ENCODE data around the gene PALM.

PALM gene

DNA sequence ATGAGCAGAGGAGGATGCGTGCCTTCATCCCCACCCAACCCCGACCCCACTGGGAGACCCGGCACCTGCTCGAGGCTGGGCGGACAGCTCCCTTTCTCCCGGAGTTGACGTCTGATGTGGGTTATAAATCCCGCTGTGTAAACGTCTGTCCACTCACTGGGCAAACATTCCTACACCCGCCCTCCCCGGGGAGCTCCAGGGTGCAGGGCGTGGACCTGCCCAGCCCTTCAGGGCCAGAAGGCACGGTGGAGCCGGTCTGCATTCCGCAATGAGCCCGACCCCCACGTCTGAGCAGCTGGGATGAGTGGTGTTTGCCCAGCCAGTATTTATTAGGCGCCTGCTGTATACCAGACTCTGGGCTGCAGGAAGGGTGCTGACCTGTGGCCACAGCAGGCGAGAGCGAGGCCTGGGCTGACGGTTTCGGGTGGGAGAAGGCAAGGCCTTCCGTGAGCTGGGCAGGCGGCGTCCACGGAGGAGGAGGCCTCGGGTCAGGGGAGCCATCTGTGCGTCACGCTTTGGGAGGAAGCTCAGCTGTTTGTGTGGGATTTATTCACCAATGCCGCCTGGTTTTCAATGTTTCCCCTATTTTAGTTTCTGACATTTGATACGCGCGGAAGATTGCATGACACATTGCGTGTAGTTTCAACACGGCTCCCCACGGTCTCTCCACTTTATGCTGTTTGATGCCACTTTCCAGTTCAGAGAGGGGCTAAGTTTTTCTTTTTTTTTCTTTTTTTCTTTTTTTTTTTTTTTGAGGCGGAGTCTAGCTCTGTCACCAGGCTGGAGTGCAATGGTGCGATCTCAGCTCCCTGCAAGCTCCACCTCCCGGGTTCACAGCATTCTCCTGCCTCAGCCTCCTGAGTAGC lies 44.1 kb downstream of the PALM start:
- DNase-seq, result no peak

DNA sequence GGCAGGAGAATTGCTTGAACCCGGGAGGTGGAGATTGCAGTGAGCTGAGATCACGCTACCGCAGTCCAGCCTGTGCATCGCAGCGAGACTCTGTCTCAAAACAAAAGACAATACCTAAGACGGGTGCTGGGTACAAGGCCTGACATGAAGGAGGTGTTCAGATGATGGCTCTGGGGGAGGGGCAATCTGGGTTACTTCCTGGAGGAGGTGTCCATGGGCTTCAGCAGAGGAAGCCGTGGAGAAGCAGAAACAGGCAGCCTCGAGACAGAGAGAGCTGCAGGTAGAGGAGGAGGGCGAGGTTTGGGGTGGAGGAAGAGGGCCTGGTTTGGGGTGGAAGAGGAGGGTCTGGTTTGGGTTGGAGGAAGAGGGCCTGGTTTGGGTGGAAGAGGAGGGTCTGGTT lies 45.8 kb downstream of the PALM start:
- DNase-seq, result no peak

DNA sequence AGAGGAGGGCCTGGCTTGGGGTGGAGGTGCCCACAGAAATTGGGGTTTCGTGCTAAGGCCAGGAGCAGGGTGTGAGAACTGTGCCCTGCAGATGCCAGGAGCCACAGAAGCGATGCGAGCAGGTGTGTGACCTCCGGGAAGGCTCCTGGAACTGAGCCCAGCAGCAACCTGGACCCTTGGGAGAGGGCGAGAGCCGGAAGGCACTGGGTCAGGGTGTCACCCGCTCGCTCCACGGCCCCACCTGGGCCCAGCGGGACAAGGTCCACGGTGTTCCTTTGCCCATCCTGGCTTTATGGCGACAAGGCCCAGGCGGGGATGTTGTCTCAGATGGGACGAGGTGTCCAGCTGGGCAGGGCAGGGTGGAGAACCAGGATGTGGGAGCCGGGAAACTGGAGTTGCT lies 46.3 kb downstream of the PALM start:
- no peak for DNase-seq

DNA sequence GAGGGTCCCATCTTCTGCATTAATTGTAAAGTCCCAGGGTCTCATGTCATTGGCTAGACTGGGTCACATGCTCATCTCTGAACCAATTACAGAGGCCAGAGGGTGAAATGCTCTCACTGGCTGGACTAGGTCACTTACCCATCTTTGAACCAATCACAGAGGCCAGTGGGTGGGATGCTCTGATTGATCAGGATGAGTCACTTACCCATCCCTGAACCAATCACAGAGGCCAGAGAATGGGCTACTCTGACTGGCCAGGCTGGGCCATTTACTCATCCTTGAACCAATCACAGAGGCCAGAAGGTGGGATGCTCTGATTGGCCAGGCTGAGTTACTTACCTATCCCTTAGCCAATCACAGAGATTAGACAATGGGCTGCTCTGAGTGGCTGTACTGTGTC lies 47.5 kb downstream of the PALM start:
- DNase-seq, result no peak

DNA sequence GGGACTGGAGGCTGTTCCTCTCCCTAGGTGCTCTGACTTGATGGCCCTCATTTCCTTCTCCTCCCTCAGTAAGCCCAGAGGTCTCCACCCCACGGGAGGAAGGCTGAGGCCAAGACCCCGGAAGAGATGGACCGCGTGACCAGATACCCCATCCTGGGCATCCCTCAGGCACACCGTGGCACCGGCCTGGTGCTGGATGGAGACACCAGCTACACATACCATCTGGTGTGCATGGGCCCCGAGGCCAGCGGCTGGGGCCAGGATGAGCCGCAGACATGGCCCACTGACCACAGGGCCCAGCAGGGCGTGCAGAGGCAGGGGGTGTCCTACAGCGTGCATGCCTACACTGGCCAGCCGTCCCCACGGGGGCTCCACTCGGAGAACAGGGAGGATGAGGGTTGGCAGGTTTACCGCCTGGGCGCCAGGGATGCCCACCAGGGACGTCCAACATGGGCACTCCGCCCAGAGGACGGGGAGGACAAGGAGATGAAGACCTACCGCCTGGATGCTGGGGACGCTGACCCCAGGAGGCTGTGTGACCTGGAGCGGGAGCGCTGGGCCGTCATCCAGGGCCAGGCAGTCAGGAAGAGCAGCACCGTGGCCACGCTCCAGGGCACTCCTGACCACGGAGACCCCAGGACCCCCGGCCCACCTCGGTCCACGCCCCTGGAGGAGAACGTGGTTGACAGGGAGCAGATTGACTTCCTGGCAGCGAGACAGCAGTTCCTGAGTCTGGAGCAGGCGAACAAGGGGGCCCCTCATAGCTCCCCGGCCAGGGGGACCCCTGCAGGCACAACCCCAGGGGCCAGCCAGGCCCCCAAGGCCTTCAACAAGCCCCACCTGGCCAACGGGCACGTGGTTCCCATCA lies 48.3 kb downstream of the PALM start:
- no peak for DNase-seq

DNA sequence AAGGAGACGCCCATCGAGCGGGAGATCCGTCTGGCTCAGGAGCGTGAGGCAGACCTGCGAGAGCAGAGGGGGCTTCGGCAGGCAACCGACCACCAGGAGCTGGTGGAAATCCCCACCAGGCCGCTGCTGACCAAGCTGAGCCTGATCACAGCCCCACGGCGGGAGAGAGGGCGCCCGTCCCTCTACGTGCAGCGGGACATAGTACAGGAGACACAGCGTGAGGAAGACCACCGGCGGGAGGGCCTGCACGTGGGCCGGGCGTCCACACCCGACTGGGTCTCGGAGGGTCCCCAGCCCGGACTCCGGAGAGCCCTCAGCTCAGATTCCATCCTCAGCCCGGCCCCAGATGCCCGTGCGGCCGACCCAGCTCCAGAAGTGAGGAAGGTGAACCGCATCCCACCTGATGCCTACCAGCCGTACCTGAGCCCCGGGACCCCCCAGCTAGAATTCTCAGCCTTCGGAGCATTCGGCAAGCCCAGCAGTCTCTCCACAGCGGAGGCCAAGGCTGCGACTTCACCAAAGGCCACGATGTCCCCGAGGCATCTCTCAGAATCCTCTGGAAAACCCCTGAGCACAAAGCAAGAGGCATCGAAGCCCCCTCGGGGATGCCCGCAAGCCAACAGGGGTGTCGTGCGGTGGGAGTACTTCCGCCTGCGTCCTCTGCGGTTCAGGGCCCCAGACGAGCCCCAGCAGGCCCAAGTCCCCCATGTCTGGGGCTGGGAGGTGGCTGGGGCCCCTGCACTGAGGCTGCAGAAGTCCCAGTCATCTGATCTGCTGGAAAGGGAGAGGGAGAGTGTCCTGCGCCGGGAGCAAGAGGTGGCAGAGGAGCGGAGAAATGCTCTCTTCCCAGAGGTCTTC lies 49.3 kb downstream of the PALM start:
- no peak for DNase-seq

DNA sequence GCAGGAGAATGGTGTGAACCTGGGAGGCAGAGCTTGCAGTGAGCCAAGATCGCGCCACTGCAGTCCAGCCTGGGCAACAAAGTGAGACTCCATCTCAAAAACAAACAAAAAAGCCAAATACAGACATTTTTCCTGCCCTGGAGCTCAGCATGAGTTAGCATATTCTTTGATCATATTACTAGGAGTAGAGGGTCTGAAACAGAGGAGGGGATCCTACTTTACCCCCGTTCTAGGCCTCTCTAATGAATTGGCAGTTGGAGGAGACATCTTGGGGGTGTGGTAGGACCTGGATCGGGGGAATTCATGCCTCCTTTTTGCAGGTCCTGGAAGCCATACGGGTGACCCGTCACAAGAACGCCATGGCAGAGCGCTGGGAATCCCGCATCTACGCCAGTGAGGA lies 54.4 kb downstream of the PALM start:
- DNase-seq, result no peak

DNA sequence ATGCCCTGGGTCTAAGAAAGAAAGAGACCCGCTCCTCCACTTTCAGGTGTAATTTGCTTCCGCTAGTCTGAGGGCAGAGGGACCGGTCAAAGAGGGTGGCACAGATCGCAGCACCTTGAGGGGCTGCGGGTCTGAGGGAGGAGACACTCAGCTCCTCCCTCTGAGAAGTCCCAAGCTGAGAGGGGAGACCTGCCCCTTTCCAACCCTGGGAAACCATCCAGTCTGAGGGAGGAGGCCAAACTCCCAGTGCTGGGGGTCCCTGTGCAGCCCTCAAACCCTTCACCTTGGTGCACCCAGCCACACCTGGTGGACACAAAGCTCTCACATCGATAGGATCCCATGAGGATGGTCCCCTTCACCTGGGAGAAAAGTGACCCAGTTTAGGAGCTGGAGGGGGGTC lies 55.1 kb downstream of the PALM start:
- no peak for DNase-seq

DNA sequence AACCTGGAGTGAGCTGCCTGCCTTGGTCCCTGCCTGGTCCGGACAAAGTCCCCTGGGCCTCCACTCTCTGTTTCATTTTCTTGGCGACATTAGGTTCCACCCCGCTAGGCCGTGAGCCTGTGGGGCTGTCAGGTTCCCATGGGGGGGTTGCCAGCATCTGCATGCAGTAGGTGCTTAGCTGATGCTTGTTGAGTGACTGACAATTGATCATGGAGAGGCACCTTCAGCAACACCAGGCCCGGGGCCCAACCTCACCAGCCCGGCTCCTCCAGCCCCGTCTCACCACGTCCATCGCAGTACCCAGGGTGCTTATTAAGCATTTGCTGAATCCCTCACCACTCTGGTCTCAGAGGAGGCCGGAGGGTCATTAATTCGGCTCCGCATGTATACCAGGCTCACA lies 55.6 kb downstream of the PALM start:
- DNase-seq, result no peak

DNA sequence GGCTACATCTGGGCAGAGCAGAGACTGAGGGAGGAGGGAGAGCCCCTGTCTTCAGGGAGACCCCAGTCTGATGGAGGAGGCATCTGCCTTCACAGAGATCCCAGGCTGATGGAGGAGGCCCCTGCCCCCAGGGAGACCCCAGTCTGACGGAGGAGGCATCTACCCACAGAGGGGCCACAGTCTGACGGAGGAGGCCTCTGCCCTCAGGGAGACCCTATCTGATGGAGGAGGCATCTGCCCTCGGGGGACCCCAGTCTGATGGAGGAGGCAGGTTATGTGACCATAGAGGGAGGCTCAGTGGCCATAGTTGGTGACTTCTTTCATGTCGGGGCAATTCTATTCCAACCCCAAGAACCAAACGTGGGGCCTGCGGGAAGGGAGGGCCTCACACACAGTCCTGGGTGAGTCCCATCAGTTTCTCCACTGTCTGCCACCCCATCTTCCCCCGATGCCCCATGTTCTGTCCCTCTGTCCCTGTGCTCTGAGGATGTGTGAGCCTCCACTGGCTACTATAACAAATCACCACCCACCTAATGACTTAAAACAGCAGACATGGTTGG lies 56.5 kb downstream of the PALM start:
- no peak for DNase-seq

DNA sequence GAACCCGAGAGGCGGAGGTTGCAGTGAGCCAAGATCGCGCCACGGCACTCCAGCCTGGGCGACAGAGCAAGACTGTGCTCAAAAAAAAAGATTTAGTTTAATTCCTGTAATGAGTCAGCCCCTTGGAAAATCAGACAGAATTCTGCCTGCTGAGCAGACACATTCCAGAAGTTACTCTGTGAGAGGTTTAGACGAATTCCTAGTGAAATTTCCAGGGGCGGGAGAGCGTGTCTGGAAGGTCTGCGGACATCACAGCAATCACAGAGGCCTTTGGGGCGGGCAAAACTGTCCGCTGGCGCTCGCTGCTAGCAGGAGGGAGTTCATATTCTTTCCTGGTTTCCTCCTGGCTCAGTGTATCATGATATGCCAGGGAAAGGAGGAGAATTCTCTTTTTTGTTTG lies 59.7 kb downstream of the PALM start:
- no peak for DNase-seq

DNA sequence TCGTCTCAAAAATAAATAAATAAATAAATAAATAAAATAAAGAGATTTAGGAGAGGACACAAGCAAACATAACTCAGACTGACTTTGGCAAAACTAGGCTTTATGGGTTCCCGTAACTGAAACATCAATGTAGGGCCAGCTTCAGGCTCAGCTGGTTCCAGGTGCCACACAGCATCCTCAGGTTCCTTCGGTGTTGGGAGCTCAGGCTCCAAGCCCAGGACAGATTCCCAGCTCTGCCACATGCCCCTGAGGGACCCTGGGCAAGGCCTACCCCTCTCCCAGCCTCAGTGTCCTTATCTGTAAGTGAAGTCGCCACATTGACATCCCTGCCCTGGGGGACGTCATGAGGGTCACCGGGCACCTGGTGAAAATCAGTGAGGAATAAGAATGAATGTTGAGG lies 60.9 kb downstream of the PALM start:
- no peak for DNase-seq

DNA sequence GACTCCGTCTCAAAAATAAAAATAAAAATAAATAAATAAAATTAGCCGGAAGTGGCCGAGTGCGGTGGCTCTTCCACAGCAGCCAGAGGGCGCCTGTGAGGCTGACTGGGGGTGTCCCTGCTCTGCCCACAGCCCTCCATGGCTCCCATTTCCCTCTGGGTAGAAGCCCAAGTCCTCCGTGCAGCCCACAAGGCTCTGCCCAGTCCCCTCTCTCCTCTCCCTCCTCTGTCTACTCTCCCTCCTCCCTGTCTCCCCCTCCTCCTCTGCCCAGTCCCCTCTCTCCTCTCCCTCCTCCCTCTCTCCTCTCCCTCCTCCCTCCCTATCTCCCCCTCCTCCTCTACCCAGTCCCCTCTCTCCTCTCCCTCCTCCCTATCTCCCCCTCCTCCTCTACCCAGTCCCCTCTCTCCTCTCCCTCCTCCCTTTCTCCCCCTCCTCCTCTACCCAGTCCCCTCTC lies 62.6 kb downstream of the PALM start:
- peak in 1 of 4 experiments; percentile 10 for DNase-seq

DNA sequence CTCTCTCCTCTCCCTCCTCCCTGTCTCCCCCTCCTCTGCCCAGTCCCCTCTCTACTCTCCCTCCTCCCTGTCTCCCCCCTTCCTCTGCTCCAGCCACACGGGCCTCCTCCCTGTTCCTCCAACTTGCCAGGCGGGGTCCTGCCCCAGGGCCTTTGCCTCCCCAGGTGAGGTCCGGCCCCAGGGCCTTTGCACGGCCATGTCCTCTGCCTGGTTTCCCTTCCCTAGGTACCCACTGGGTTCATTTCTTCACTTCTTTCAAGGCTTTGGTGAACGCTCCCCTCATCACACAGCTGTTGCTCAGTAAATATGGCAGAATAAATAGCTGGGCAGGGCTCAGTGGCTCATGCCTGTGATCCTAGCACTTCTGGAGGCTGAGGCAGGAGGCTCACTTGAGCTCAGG lies 63.3 kb downstream of the PALM start:
- no peak for DNase-seq

DNA sequence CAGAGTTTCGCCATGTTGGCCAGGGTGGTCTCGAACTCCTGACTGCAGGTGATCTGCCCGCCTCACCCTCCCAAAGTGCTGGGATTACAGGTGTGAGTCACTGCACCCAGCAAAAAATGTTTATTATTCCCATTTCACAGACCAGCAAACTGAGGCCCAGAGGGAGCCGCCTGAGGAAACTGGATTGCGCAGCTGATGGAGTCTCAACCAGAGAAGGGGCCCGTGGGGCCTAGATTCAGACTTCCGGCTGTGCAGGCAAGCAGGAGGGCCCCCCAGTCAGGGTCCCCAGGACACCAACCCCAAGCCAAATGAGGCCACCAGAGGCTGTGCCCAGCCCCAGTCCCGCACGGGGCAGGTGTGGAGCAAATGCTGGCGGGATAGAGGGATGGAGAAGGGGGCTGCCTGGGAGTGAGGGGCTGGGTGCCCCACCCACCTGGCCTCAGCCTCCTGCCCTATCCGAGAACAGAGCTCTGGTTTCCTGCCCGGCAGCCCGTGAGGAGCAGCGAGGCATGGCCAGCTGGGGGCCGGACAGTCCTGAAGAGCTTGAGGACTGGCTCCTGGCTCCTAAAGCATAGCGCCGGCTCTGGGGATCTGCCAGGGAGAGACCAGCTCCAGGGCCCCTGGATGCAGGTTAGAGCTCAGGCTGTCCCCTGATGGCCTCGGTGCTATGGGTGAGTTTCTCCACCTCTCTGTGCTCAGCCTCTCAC lies 64.1 kb downstream of the PALM start:
- DNase-seq, result no peak

DNA sequence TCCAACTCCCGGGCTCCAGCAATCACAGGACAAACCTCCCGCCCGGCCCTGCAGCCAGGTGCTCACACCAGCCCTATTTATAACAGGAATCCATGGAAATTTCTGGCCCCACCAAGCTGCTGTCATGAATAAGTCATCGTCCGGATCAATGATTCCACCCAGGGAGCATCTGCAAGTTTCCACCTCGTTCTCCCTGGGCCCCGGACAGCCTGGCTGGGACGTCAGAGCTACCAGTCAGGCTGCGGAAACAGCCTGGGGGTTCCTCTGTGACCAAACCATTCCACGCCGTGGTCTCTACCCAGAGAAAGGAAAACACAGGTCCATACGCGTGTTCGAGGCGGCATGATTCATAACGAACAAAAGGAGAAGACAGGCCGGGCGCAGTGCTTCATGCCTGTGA lies 67.8 kb downstream of the PALM start:
- DNase-seq, result no peak

DNA sequence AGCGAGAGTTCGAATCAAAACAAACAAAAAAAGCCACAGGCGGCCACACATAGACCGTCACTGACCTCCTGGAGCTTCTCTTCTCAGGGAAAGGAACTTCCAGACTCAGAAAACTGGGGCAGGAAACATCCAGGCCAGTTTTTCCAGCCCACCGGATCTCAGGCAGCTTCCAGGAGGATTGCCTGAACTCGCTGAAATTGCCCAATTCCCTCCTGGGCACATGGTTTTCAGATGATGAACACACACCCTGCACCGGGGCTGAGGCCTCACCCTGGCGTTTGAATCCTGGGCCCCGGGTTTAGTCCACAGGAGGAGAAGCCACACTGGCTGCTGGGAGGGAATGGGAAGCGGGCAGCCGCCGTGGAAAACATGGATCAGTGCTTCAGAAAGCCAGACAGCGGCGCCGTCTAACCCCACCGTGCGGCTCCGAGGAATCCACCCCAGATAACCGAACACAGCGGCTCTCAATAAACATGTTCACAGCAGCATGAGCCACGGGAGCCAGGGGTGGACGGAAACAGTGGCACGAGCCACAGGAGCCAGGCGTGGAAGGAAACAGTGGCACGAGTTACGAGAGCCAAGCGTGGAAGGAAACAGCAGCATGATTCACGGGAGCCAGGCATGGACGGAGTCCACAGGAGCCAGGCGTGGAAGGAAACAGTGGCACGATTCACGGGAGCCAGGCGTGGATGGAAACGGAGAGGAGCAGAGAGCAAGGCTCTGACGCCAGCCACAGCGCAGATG lies 70.3 kb downstream of the PALM start:
- DNase-seq, result no peak

DNA sequence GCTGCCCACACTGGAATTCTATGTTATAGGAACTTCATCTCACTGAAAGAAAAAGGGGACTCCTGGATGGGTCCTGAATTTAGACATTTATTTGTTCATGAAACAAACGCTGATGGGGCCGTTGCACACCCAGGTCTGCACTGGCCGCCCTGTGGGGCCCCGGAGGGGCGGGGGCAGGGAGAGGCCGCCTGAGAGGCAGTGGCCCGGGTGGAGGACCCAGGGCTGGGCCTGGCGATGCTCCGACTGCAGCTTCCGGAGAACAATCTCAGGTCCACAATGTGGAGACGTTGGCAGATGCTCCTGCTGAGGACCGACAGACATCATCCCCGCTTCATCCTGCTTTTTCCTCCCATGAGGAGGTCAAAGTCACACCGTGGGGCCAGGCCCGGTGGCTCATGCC lies 72.2 kb downstream of the PALM start:
- DNase-seq, result no peak

DNA sequence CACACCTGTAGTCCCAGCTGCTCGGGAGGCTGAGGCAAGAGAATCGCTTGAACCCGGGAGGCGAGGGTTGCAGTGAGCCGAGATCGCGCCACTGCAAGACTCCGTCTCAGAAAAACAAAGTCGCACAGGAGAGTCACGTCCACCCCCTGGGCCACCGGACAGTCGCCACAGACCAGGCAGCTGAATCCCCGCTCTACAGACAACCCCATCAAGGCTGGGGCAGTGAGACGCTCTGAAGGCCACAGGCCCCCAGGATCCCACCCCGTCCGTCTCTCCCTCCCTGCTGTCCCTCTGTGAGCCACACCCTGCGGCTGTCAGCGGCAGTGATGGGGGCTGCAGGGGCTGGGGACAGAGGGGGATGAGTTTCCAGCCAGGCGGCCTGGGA lies 73.1 kb downstream of the PALM start:
- no peak for DNase-seq

DNA sequence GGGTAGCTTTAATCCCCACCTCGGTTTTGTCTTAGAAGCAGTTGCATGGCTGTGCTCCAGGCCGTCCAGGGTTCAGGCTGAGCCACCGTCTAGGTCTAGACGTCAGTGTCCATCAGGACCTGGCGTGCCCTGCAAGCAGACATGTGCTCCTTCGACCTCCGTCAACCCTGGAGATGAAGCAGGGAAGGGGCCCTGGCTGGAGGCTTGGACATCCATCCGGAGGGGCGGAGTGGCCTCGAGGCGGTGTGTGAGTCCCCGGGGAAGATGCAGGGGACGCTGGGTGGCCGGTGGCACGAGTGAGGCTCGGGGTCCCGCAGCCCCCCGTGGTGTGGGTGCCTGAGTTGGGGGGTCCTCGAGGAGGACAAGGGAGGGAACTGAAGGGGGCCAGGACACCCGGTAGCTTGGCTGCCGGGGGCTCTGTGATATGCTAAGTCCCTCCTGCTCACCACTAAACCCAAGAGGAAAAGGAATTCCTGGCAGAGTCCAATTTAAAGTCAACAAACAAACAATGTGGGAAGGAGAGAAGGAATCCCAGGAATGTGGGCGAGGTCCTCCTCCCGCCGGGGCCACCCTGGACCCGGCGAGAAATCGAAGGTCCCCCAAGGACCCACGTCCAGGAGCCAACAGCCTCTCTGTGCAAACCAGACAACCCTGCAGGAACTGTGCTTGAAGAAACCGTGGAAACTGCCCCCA lies 73.6 kb downstream of the PALM start:
- no peak for DNase-seq

Data from activated naive CD4-positive, alpha-beta T cell (primary cell).